ENCODE data around the gene PECR.
"Not testable (repeated sequence)": the region's sequence is repeated elsewhere in the genome, so short reads cannot be mapped to it uniquely, and the experiment has no call there.

Gene PECR

GRCh38 chr2:216104691-216105090 is 23.1 kb upstream of the PECR start:
- DNase-seq (ENCODE audit: low read depth) = no peak

- no peak for DNase-seq (ENCODE audit: low read depth)
These were observed 21.6 kb upstream of the PECR start for GRCh38 chr2:216103213-216103612.

- DNase-seq (ENCODE audit: low read depth) = no peak
These were observed 19.5 kb upstream of the PECR start for GRCh38 chr2:216101109-216101508.

GRCh38 chr2:216098421-216099334 is 17.1 kb upstream of the PECR start:
- DNase-seq (ENCODE audit: low read depth) = no peak

GRCh38 chr2:216094701-216095100 is 13.1 kb upstream of the PECR start:
- DNase-seq (ENCODE audit: low read depth) = no peak

- no peak for DNase-seq (ENCODE audit: low read depth)
These were observed 11.0 kb upstream of the PECR start for GRCh38 chr2:216092646-216093045.

- DNase-seq (ENCODE audit: low read depth) = no peak
These were observed 8.8 kb upstream of the PECR start for GRCh38 chr2:216090369-216090786.

GRCh38 chr2:216086207-216086893 is 4.7 kb upstream of the PECR start:
- DNase-seq (ENCODE audit: low read depth) = no peak

- no peak for DNase-seq (ENCODE audit: low read depth)
These were observed 2.9 kb upstream of the PECR start for GRCh38 chr2:216084547-216084946.

GRCh38 chr2:216083464-216084281 is 2.1 kb upstream of the PECR start:
- DNase-seq (ENCODE audit: low read depth) = no peak

- DNase-seq (ENCODE audit: low read depth) = no peak
These were observed 1.2 kb upstream of the PECR start for GRCh38 chr2:216082805-216083204.

- DNase-seq (ENCODE audit: low read depth) = no peak
These were observed 605 bp upstream of the PECR start for GRCh38 chr2:216082117-216082711.

- no peak for DNase-seq (ENCODE audit: low read depth)
These were observed 597 bp downstream of the PECR start for GRCh38 chr2:216081012-216081411.

GRCh38 chr2:216080048-216080447 is 1.6 kb downstream of the PECR start:
- not testable (repeated sequence) for DNase-seq (ENCODE audit: low read depth)

GRCh38 chr2:216078776-216079175 is 2.8 kb downstream of the PECR start:
- no peak for DNase-seq (ENCODE audit: low read depth)

GRCh38 chr2:216075510-216076485 is 5.8 kb downstream of the PECR start:
- DNase-seq (ENCODE audit: low read depth) = no peak

- DNase-seq (ENCODE audit: low read depth) = no peak
These were observed 6.8 kb downstream of the PECR start for GRCh38 chr2:216074794-216075193.

- no peak for DNase-seq (ENCODE audit: low read depth)
These were observed 7.2 kb downstream of the PECR start for GRCh38 chr2:216074380-216074779.

- DNase-seq (ENCODE audit: low read depth) = no peak
These were observed 7.8 kb downstream of the PECR start for GRCh38 chr2:216073773-216074172.

GRCh38 chr2:216072473-216072872 is 9.1 kb downstream of the PECR start:
- DNase-seq (ENCODE audit: low read depth) = no peak

Measured in activated gamma-delta T cell treated with anti-CD3 and anti-CD28 coated beads, Interleukin-2, amount 50 U/mL, for 16 hours (primary cell).